ENCODE data around the gene EXOC4. TPM values are rescaled to one million over a fixed set of nuclear protein-coding genes. Genes with fewer than 3 reads are reported as not detected.
"Not testable (repeated sequence)": the region's sequence is repeated elsewhere in the genome, so short reads cannot be mapped to it uniquely, and the experiment has no call there.

Gene EXOC4
- total RNA-seq, 1 experiment from 2014 or later, result 75.8 TPM

DNA sequence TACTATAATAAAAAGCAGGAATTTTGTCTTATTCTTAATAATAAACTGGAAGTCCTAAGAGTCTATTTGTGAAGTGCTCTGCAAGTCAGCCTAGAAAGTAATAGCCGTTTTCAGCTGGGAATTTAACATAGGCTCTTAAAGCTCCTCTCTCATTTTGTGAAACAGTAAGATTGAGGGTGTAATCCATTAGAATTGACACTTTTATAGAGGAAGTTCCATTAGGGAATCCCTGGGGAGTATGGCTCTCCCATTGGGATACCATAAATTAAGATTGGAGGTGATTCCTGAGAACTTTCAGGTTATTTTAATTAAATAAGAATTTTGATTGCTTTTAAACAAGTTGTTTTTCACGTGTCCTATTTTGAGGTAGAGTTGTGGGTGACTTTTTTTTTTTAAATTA lies 68.0 kb downstream of the EXOC4 start:
- H3K18ac ChIP-seq (ENCODE audit: insufficient read length, low read depth, low read length), result no peak overlapping the region
- no peak overlapping the region for H3T11ph ChIP-seq (ENCODE audit: low read length)
- H3K27ac Mint-ChIP-seq, result no peak overlapping the region
- DNase-seq, result no peak
- H2BK5ac ChIP-seq (ENCODE audit: insufficient read length, low read length), result no peak overlapping the region
- H3K27ac ChIP-seq (ENCODE audit: insufficient read length, low read depth, low read length), result no peak overlapping the region
- H3K27me3 ChIP-seq (ENCODE audit: insufficient read depth, low read length), result no peaks in the 10 kb centered on the region
- H4K5ac ChIP-seq (ENCODE audit: insufficient read length, low read depth, low read length), result no peak overlapping the region
- H3K56ac ChIP-seq (ENCODE audit: insufficient read length, low read depth, low read length), result no peak overlapping the region
- no peak overlapping the region for H3K23ac ChIP-seq (ENCODE audit: insufficient read length, low read depth, low read length)
- H3K79me1 ChIP-seq (ENCODE audit: insufficient read depth, low read depth, low read length, poor library complexity, severe bottlenecking), result no peaks in the 10 kb centered on the region
- H2AK5ac ChIP-seq (ENCODE audit: insufficient read length, low read length), result no peak overlapping the region
- no peak overlapping the region for H3K4me2 ChIP-seq (ENCODE audit: insufficient read depth, insufficient read length, low read length)
- no peak overlapping the region for H4K91ac ChIP-seq (ENCODE audit: insufficient read length, low read depth, low read length)
- no peaks in the 10 kb centered on the region for H3K27me3 Mint-ChIP-seq (ENCODE audit: low read depth)
- no peaks in the 10 kb centered on the region for H3K9me3 ChIP-seq (ENCODE audit: control insufficient read depth, low read depth, low read length)
- H3K4me1 ChIP-seq (ENCODE audit: insufficient read depth, low read length), result no peaks in the 10 kb centered on the region
- no peak overlapping the region for H3K4me3 Mint-ChIP-seq
- no peak overlapping the region for H2BK15ac ChIP-seq (ENCODE audit: low read depth, low read length)
- no peak overlapping the region for H2AFZ ChIP-seq (ENCODE audit: low read length)
- H3K9me3 Mint-ChIP-seq, result peaks cover 29 to 32% of the 10 kb centered on the region in 2 experiments
- TF ChIP-seq, protein P1, sequence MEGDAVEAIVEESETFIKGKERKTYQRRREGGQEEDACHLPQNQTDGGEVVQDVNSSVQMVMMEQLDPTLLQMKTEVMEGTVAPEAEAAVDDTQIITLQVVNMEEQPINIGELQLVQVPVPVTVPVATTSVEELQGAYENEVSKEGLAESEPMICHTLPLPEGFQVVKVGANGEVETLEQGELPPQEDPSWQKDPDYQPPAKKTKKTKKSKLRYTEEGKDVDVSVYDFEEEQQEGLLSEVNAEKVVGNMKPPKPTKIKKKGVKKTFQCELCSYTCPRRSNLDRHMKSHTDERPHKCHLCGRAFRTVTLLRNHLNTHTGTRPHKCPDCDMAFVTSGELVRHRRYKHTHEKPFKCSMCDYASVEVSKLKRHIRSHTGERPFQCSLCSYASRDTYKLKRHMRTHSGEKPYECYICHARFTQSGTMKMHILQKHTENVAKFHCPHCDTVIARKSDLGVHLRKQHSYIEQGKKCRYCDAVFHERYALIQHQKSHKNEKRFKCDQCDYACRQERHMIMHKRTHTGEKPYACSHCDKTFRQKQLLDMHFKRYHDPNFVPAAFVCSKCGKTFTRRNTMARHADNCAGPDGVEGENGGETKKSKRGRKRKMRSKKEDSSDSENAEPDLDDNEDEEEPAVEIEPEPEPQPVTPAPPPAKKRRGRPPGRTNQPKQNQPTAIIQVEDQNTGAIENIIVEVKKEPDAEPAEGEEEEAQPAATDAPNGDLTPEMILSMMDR (conservative IDR thresholded peaks at IDR 0.05), result no peak
- no peak overlapping the region for H3K4ac ChIP-seq (ENCODE audit: low read depth, low read length)
- WGBS (ENCODE audit: extremely low coverage, insufficient read length, low lambda C conversion rate), result no CpG with 5 or more reads among the region's 2 CpGs
- peaks cover 48 to 65% (median 59%) of the 10 kb centered on the region in 3 experiments for H3K36me3 Mint-ChIP-seq (ENCODE audit: insufficient read depth in 1 of 3, low read depth in 3 of 3)
- no peaks in the 10 kb centered on the region for H3K23me2 ChIP-seq (ENCODE audit: insufficient read length, low read depth, low read length, poor library complexity, severe bottlenecking)
- H2BK120ac ChIP-seq (ENCODE audit: low read depth, low read length, poor library complexity, severe bottlenecking), result no peak overlapping the region
- no peak overlapping the region for H2BK20ac ChIP-seq (ENCODE audit: low read depth, low read length, poor library complexity, severe bottlenecking)
- no peaks in the 10 kb centered on the region for H4K20me1 ChIP-seq (ENCODE audit: control insufficient read depth, insufficient read depth, insufficient read length)
- no peaks in the 10 kb centered on the region for H3K4me1 Mint-ChIP-seq
- no peak overlapping the region for H4K8ac ChIP-seq (replicated peaks; ENCODE audit: insufficient read length, low read depth, low read length)
- no peak overlapping the region for H2BK12ac ChIP-seq (ENCODE audit: insufficient read length, low read depth, low read length)
- no peak overlapping the region for H3K14ac ChIP-seq (ENCODE audit: insufficient read depth, low read length)
- H3K9ac ChIP-seq (ENCODE audit: extremely low read depth, insufficient read length, low read length), result no peak overlapping the region
- no peaks in the 10 kb centered on the region; the same call in 1 of the 2 replicates for H3K79me2 ChIP-seq (ENCODE audit: insufficient read depth, low read length)

DNA sequence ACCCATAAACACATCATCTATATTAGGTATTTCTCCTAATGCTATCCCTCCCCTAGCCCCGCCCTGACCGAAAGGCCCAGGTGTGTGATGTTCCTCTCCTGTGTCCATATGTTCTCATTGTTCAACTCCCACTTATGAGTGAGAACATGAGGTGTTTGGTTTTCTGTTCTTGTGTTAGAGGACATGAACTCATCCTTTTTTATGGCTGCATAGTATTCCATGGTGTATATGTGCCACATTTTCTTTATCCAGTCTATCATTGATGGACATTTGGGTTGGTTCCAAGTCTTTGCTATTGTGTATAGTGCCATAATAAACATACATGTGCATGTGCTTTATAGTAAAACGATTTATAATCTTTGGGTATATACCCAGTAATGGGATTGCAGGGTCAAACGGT lies 68.5 kb downstream of the EXOC4 start:
- H3K27ac Mint-ChIP-seq, result not testable (repeated sequence)
- WGBS (ENCODE audit: extremely low coverage, insufficient read length, low lambda C conversion rate), result no CpG with 5 or more reads among the region's 4 CpGs
- H3K36me3 Mint-ChIP-seq (ENCODE audit: insufficient read depth in 1 of 3, low read depth in 3 of 3), result peaks cover 53 to 70% (median 64%) of the 10 kb centered on the region in 3 experiments

More for the DNA sequence above, 68.5 kb downstream of the EXOC4 start:
- not testable (repeated sequence) for H4K91ac ChIP-seq (ENCODE audit: insufficient read length, low read depth, low read length); H2BK20ac ChIP-seq (ENCODE audit: low read depth, low read length, poor library complexity, severe bottlenecking); H3K56ac ChIP-seq (ENCODE audit: insufficient read length, low read depth, low read length); H2AK5ac ChIP-seq (ENCODE audit: insufficient read length, low read length); H2BK12ac ChIP-seq (ENCODE audit: insufficient read length, low read depth, low read length); H3K4me1 Mint-ChIP-seq; H3K4me1 ChIP-seq (ENCODE audit: insufficient read depth, low read length); H3K23me2 ChIP-seq (ENCODE audit: insufficient read length, low read depth, low read length, poor library complexity, severe bottlenecking); H3K4me3 Mint-ChIP-seq; H2BK120ac ChIP-seq (ENCODE audit: low read depth, low read length, poor library complexity, severe bottlenecking); H3K23ac ChIP-seq (ENCODE audit: insufficient read length, low read depth, low read length); H3T11ph ChIP-seq (ENCODE audit: low read length); H3K9ac ChIP-seq (ENCODE audit: extremely low read depth, insufficient read length, low read length); DNase-seq; H3K27me3 ChIP-seq (ENCODE audit: insufficient read depth, low read length); H2BK15ac ChIP-seq (ENCODE audit: low read depth, low read length); H3K27me3 Mint-ChIP-seq (ENCODE audit: low read depth); H3K18ac ChIP-seq (ENCODE audit: insufficient read length, low read depth, low read length); H3K9me3 ChIP-seq (ENCODE audit: control insufficient read depth, low read depth, low read length); H4K8ac ChIP-seq (replicated peaks; ENCODE audit: insufficient read length, low read depth, low read length); H3K27ac ChIP-seq (ENCODE audit: insufficient read length, low read depth, low read length); H3K79me2 ChIP-seq (ENCODE audit: insufficient read depth, low read length); H2BK5ac ChIP-seq (ENCODE audit: insufficient read length, low read length); H3K14ac ChIP-seq (ENCODE audit: insufficient read depth, low read length); H4K5ac ChIP-seq (ENCODE audit: insufficient read length, low read depth, low read length); H3K4me2 ChIP-seq (ENCODE audit: insufficient read depth, insufficient read length, low read length); H4K20me1 ChIP-seq (ENCODE audit: control insufficient read depth, insufficient read depth, insufficient read length); H2AFZ ChIP-seq (ENCODE audit: low read length); H3K79me1 ChIP-seq (ENCODE audit: insufficient read depth, low read depth, low read length, poor library complexity, severe bottlenecking); H3K4ac ChIP-seq (ENCODE audit: low read depth, low read length)
- H3K9me3 Mint-ChIP-seq, result peaks cover 33 to 36% of the 10 kb centered on the region in 2 experiments
